Measurements from ENCODE around the gene ZNF287. TPM values are rescaled to one million over a fixed set of nuclear protein-coding genes. Genes with fewer than 3 reads are reported as not detected.
A peak's percentile ranks its signal among the peaks of the same experiment; 100 is the strongest.

Gene ZNF287
- 6.3 TPM for polyA plus RNA-seq (2012; ENCODE audit: insufficient read length, low read depth)

DNA sequence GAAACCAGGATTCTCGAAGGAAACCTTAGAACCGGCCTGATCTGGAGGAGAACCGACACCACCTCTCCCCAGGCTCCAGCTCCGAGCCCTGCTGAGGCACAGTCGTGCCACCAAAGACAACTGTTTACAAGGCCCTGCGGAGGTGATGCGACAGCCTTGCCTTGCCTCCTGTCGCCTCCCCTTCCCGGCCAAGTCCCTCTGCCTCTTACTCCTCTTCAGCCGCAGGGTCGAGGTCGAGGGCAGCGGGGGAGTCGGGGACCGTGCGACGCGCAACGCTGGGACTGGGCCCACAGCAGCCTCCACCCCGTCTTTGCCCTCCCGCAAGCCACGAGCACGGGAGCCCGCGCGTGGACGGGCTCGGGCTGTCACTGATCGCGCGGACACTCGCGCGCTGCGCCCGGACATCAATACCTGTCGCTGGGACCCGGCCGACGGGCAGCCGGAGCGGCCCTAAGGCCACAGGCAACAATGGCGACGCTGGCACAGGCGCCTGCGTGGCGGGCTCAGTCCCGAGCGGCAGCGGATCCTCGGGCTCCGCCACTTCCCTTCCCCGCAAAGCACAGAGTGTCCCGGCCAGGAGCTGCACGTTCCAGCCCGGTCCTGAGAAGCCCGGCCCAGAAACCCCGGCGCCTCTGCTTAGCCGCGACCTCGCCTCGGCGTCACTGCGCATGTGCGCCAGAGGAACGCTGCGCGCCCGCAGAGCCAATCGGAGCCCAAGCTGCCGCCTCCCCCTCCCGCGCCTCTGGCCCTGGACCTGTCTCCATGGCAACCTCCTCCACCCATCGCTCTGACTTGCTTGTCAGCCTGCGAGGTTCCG, at the start of gene ZNF287:
TSS of gene ZNF287 (minus strand) at position 664 of the 817 bp plus-strand sequence. CDS start 1,473 bp downstream, outside the sequence.
- no peak for TF ChIP-seq REST (IDR thresholded peaks at IDR 0.05; ENCODE audit: insufficient read depth in 1 of 2, low read depth in 2 of 2, low read length in 2 of 2)
- peak; percentile 54; the same call in 1 of the 2 replicates for TF ChIP-seq TAF1 (IDR thresholded peaks at IDR 0.05; ENCODE audit: borderline replicate concordance, insufficient read depth, low read length)
- TF ChIP-seq SIN3A (IDR thresholded peaks at IDR 0.05; ENCODE audit: borderline replicate concordance, insufficient read depth, low read length), result no peak
- peak; percentile 82 for TF ChIP-seq POLR2AphosphoS5 (IDR thresholded peaks at IDR 0.05; ENCODE audit: low read depth, low read length)
- TF ChIP-seq FOXP2 (optimal IDR thresholded peaks at IDR 0.05; ENCODE audit: borderline replicate concordance, extremely low read depth, extremely low read length, insufficient read depth), result peak; percentile 27

- no peak for TF ChIP-seq REST (IDR thresholded peaks at IDR 0.05; ENCODE audit: insufficient read depth in 1 of 2, low read depth in 2 of 2, low read length in 2 of 2)
Observed at GRCh38 chr17:16617481-16618060, 48.6 kb upstream of the ZNF287 start.

GRCh38 chr17:16599537-16599936, 30.5 kb upstream of the ZNF287 start:
- no peak for TF ChIP-seq TAF1 (IDR thresholded peaks at IDR 0.05; ENCODE audit: borderline replicate concordance, insufficient read depth, low read length)
- no peak for TF ChIP-seq REST (IDR thresholded peaks at IDR 0.05; ENCODE audit: insufficient read depth in 1 of 2, low read depth in 2 of 2, low read length in 2 of 2)

GRCh38 chr17:16593356-16594102, 24.5 kb upstream of the ZNF287 start:
- no peak for TF ChIP-seq POLR2AphosphoS5 (IDR thresholded peaks at IDR 0.05; ENCODE audit: low read depth, low read length)
- no peak for TF ChIP-seq TAF1 (IDR thresholded peaks at IDR 0.05; ENCODE audit: borderline replicate concordance, insufficient read depth, low read length)
- TF ChIP-seq FOXP2 (optimal IDR thresholded peaks at IDR 0.05; ENCODE audit: borderline replicate concordance, extremely low read depth, extremely low read length, insufficient read depth), result no peak
- no peak for TF ChIP-seq SIN3A (IDR thresholded peaks at IDR 0.05; ENCODE audit: borderline replicate concordance, insufficient read depth, low read length)
- no peak for TF ChIP-seq REST (IDR thresholded peaks at IDR 0.05; ENCODE audit: insufficient read depth in 1 of 2, low read depth in 2 of 2, low read length in 2 of 2)
